HepG2 (cell line): ENCODE data around the gene WDR70. TPM values are rescaled to one million over a fixed set of nuclear protein-coding genes. Genes with fewer than 3 reads are reported as not detected.

ENCODE experiments used
- ATAC-seq: fragments of 200-7000 bp; cut with Tn5 transposase; 3 replicates; pipeline ENCODE4 v1.9.1; 2020; ENCODE audit warnings: mild to moderate bottlenecking, moderate library complexity
- BruUV-seq: library from RNA; stranded (reverse); fragments of 400-500 nt; replicated peaks from 2 replicates; lab custom pipeline; 2021; lab: Mats Ljungman, UMichigan
- CTCF ChIA-PET: fragments of 300-600 bp; formaldehyde crosslinking; extraction: SDS; loops from one replicate; lab custom pipeline; 2021; ENCODE audit warnings: low total read pairs, inconsistent platforms, low intra/inter-chr PET ratio; lab: Yijun Ruan, JAX
- POLR2A ChIA-PET: fragments of 350-600 bp; sonication (Branson Sonifier 250); formaldehyde crosslinking; loops from one replicate; lab custom pipeline; 2020; ENCODE audit warnings: antibody characterized with exemption, inconsistent platforms; lab: Yijun Ruan, JAX
- DNase-seq: peaks from one replicate; pipeline ENCODE4 v3.0.0-alpha.2; 2015; ENCODE audit warnings: low spot score
- FAIRE-seq: peaks from 3 replicates; lab custom pipeline; 2011; peaks lifted over from hg19 to GRCh38; lab: Jason Lieb, UNC
- H2AFZ ChIP-seq: one replicate; pipeline ENCODE4 v1.6.1; 2011; ENCODE audit warnings: low read length, inconsistent platforms
- H3K27ac ChIP-seq: fragments of 300-600 bp; 3 replicates; pipeline ENCODE4 v1.8.0; 2011; ENCODE audit warnings: mixed run types, mild to moderate bottlenecking, mixed read lengths, low read length, inconsistent platforms; ENCODE audit not compliant: insufficient read depth; ENCODE audit errors: extremely low read length
- H3K27me3 ChIP-seq, 2 experiments: fragments of 200-600 bp in 1 of 2; 2 replicates in 1 of 2; 3 replicates in 1 of 2; pipeline versions ENCODE4 v1.6.0 to v1.8.0; 2011; ENCODE audit warnings: low read length in 2 of 2, mild to moderate bottlenecking in 2 of 2, moderate library complexity in 2 of 2, inconsistent platforms in 1 of 2; ENCODE audit not compliant: insufficient read depth in 2 of 2, control insufficient read depth in 1 of 2
- H3K36me3 ChIP-seq, 2 experiments: fragments of 200-600 bp in 1 of 2; replicated peaks in 1 of 2; 2 replicates in 1 of 2; 3 replicates in 1 of 2; pipeline versions ENCODE4 v1.5.1 to v1.8.0; 2011; ENCODE audit warnings: low read length in 2 of 2, inconsistent platforms in 1 of 2; ENCODE audit not compliant: insufficient read depth in 2 of 2, control insufficient read depth in 1 of 2
- H3K4me1 ChIP-seq: 2 replicates; pipeline ENCODE4 v1.5.1; 2012; ENCODE audit warnings: low read length, inconsistent platforms; ENCODE audit not compliant: insufficient read depth
- H3K4me2 ChIP-seq: 2 replicates; pipeline ENCODE4 v1.6.0; 2011; ENCODE audit warnings: low read depth, low read length, inconsistent platforms
- H3K4me3 ChIP-seq, 3 experiments: fragments of 200-600 bp in 1 of 3; sonication (generic), shearing (Covaris generic) in 1 of 3; replicated peaks in 1 of 3; 2 replicates each; pipeline ENCODE4 v1.5.1; 2011 to 2016; ENCODE audit warnings: low read length in 3 of 3, inconsistent platforms in 2 of 3, low read depth in 2 of 3, mild to moderate bottlenecking in 2 of 3, control low read depth in 1 of 3, mixed read lengths in 1 of 3; ENCODE audit not compliant: insufficient read depth in 1 of 3
- H3K79me2 ChIP-seq: one replicate; pipeline ENCODE4 v1.6.1; 2011; ENCODE audit warnings: low read length, inconsistent platforms; ENCODE audit not compliant: insufficient read depth
- H3K9ac ChIP-seq: 2 replicates; pipeline ENCODE4 v1.6.0; 2011; ENCODE audit warnings: mild to moderate bottlenecking, low read depth, low read length, inconsistent platforms; ENCODE audit not compliant: insufficient read depth
- H3K9me3 ChIP-seq: 2 replicates; pipeline ENCODE4 v1.5.1; 2012; ENCODE audit warnings: mild to moderate bottlenecking, low read length
- H4K20me1 ChIP-seq: 2 replicates; pipeline ENCODE4 v1.6.0; 2011; ENCODE audit warnings: inconsistent platforms, mild to moderate bottlenecking, low read length, moderate library complexity; ENCODE audit not compliant: insufficient read depth
- ARID2 ChIP-seq: sonication (generic); formaldehyde crosslinking; IDR thresholded peaks from 2 replicates; pipeline ENCODE4 v1.8.1; 2022; ENCODE audit warnings: mild to moderate bottlenecking, missing genetic modification reagents, borderline replicate concordance
- ATRX ChIP-seq: sonication (generic); formaldehyde crosslinking; IDR thresholded peaks from 2 replicates; pipeline ENCODE4 v1.4.0; 2020; ENCODE audit warnings: missing genetic modification reagents, borderline replicate concordance
- BCL6 ChIP-seq: IDR thresholded peaks from 2 replicates; pipeline ENCODE4 v1.6.1; 2016; ENCODE audit warnings: missing genetic modification reagents, missing compliant biosample characterization
- ELF3 ChIP-seq: IDR thresholded peaks from 2 replicates; pipeline ENCODE4 v1.6.1; 2016; ENCODE audit warnings: missing genetic modification reagents, missing compliant biosample characterization
- GPN1 ChIP-seq: sonication (generic); formaldehyde crosslinking; IDR thresholded peaks from 2 replicates; pipeline ENCODE4 v1.5.1; 2020; ENCODE audit warnings: missing genetic modification reagents, borderline replicate concordance
- HNRNPLL ChIP-seq: fragments of 200-400 bp; formaldehyde crosslinking; IDR thresholded peaks from 2 replicates; pipeline ENCODE4 v1.6.1; 2017; ENCODE audit warnings: mild to moderate bottlenecking, low read depth, low read length; ENCODE audit not compliant: poor library complexity, severe bottlenecking
- POGZ ChIP-seq: sonication (generic); formaldehyde crosslinking; IDR thresholded peaks from 2 replicates; pipeline ENCODE4 v1.4.0; 2020; ENCODE audit warnings: mild to moderate bottlenecking, missing genetic modification reagents
- REL ChIP-seq: sonication (generic); formaldehyde crosslinking; conservative IDR thresholded peaks from 2 replicates; pipeline ENCODE4 v1.8.0; 2022; ENCODE audit warnings: mild to moderate bottlenecking, missing genetic modification reagents, moderate library complexity
- ZNF335 ChIP-seq: sonication (generic); formaldehyde crosslinking; IDR thresholded peaks from 2 replicates; pipeline ENCODE4 v1.4.0; 2020; ENCODE audit warnings: missing genetic modification reagents
- ZNF614 ChIP-seq: IDR thresholded peaks from 2 replicates; pipeline ENCODE4 v1.6.1; 2018; ENCODE audit warnings: missing biosample characterization, missing genetic modification reagents, inconsistent platforms, borderline replicate concordance
- WGBS: methylation state at CpG from one replicate; pipeline ENCODE4 v1.1.6; 2017; ENCODE audit warnings: low lambda C conversion rate; 5-methylcytosine and 5-hydroxymethylcytosine counted together
- in situ Hi-C: cut with HindIII; loops from 2 replicates; pipeline ENCODE4 v1.10.0; 2017; ENCODE audit warnings: low pct_unique_long_range_greater_than_20kb; ENCODE audit not compliant: extremely low pct_ligation_motif_present
- intact Hi-C: fragments of 100-400 bp; cut with micrococcal nuclease; formaldehyde crosslinking; loops from one replicate; pipeline ENCODE4 v1.10.0; 2022; ENCODE audit not compliant: unreplicated experiment
- polyA plus RNA-seq, 8 experiments: library from polyadenylated mRNA; depleted of rRNA in 3 of 8; stranded (reverse) in 7 of 8; unstranded in 1 of 8; fragments of >200 nt; fragmentation: Illumina TruSeq in 4 of 8; extraction: Trizol in 4 of 8; gene quantifications; 2 replicates each; pipeline versions ENCODE4 v1.2.1 to v1.2.3, GENCODE V29; 2011 to 2016; ENCODE audit warnings: low read depth in 4 of 8, missing spikeins in 1 of 8, mixed read lengths in 1 of 8; ENCODE audit not compliant: insufficient read depth in 1 of 8
- total RNA-seq, 5 experiments: library from RNA; depleted of rRNA; stranded (reverse); fragments of >200 nt; fragmentation: Illumina TruSeq; extraction: Trizol; gene quantifications; 2 replicates each; pipeline ENCODE4 v1.2.3, GENCODE V29; 2016; ENCODE audit warnings: low read depth in 1 of 5
- TF ChIP-seq, protein P1 (sequence below): sonication (generic); formaldehyde crosslinking; IDR thresholded peaks from 2 replicates; pipeline ENCODE4 v1.5.1; 2020; ENCODE audit warnings: missing genetic modification reagents, mild to moderate bottlenecking, borderline replicate concordance
- TF ChIP-seq, protein P2 (sequence below): sonication (generic); formaldehyde crosslinking; IDR thresholded peaks from 2 replicates; pipeline ENCODE4 v1.5.0; 2020; ENCODE audit warnings: mild to moderate bottlenecking, missing genetic modification reagents, borderline replicate concordance
- TF ChIP-seq, protein P3 (sequence below): sonication (generic); formaldehyde crosslinking; IDR thresholded peaks from 2 replicates; pipeline ENCODE4 v1.4.0; 2020; ENCODE audit warnings: mild to moderate bottlenecking, missing genetic modification reagents
- TF ChIP-seq, protein P4 (sequence below): sonication (generic); formaldehyde crosslinking; IDR thresholded peaks from 2 replicates; pipeline ENCODE4 v1.5.0; 2020; ENCODE audit warnings: mild to moderate bottlenecking, missing genetic modification reagents, borderline replicate concordance

The WDR70 gene
- total and polyA plus RNA-seq, 2 of the 13 experiments (the other 11 are each of a cell fraction or from before 2014, with no cell fraction given) = 14.6 to 30.6 TPM

DNA sequence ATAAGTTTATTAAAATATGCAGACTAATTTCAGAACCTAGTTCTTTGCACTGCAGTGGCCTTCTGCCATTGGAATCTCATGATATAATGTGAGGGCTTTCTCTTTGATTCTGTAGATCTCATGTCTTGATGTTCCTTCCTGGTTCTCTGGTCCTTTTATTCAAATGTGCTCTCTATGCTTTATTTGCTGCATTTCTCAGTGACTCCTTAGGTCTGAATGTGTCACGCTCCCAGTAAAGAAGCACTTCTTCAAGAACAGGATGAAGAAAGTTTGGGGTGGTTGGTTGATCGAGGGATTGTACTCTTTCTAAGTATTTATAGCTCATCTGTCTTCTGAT is 338.1 kb downstream of the WDR70 start (continued):
- TF ChIP-seq, protein P1, sequence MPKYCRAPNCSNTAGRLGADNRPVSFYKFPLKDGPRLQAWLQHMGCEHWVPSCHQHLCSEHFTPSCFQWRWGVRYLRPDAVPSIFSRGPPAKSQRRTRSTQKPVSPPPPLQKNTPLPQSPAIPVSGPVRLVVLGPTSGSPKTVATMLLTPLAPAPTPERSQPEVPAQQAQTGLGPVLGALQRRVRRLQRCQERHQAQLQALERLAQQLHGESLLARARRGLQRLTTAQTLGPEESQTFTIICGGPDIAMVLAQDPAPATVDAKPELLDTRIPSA (CRISPR knock-in tag) = no peak
- TF ChIP-seq REL (CRISPR knock-in tag) = no peak
- TF ChIP-seq, all 625 proteins: peak for 1

DNA sequence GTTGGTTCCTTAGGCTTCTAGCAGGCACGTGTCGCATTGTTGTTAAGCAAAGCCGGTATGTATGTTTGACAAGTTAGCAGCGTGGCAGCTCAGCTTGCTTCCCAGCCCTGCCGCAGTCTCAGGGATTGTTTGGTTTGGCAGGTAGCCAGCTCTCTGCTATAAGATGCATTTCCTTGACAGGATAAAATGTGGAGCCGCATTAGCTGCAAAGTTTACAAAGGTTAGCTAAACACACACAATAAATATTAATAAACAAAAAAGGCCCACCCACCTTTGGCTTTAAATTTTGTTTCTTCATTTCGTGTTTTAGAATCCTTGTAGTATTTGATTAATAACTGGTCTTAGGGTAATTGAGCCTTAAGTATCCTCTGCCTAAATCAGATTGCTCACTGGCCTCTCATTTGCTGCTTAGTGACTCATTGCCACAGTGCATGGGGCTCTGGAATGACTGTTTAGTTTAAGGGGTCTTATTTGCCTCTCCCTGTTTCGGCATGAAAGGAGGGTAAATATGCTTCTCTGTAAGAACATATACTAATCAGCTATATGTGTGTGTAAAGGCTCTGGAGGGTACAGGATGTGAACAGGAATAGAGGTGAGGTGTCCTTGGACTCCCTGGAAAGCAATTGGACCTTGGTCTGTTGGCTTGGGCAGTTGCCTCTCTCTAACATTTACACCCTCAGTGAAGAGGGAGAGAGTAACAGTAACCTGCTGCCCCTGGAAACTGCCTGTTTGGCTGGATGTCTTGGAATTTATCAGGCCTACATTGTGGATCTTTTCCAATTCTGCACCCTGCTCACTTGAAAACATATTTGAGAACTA is 338.7 kb downstream of the WDR70 start:
- Histone ChIP-seq H3K4me1 (peaks cover 41% of the 10 kb centered on the region), H3K79me2 (no peaks in the 10 kb centered on the region), H3K4me2 (peak overlapping the region; percentile 68), H3K4me3 (peak overlapping the region in 2 of 3 experiments; percentile 14 to 24; a peak in 1 of 6 replicates), H2AFZ (no peak overlapping the region), H4K20me1 (no peaks in the 10 kb centered on the region), H3K36me3 (no peaks in the 10 kb centered on the region), H3K27me3 (no peaks in the 10 kb centered on the region), H3K27ac (peak overlapping the region; percentile 67), H3K9me3 (no peaks in the 10 kb centered on the region), H3K9ac (no peak overlapping the region)
- ChIA-PET POLR2A (no interaction called here), CTCF (no interaction called here)
- ATAC-seq = peak; percentile 98
- in situ Hi-C loops (no loop called here), intact Hi-C loops (loop anchor here (2.0 to 5.0 kb wide), 3 partner anchors 56 to 431 kb away; no protein-coding TSS in a partner anchor)
- 2% methylated on average over 8 of the region's 8 CpGs for WGBS
- FAIRE-seq = peak; percentile 95
- no TSS peak for BruUV-seq
- peak; percentile 95 for DNase-seq
- peak; percentile 83 for TF ChIP-seq ELF3
- TF ChIP-seq, protein P2, sequence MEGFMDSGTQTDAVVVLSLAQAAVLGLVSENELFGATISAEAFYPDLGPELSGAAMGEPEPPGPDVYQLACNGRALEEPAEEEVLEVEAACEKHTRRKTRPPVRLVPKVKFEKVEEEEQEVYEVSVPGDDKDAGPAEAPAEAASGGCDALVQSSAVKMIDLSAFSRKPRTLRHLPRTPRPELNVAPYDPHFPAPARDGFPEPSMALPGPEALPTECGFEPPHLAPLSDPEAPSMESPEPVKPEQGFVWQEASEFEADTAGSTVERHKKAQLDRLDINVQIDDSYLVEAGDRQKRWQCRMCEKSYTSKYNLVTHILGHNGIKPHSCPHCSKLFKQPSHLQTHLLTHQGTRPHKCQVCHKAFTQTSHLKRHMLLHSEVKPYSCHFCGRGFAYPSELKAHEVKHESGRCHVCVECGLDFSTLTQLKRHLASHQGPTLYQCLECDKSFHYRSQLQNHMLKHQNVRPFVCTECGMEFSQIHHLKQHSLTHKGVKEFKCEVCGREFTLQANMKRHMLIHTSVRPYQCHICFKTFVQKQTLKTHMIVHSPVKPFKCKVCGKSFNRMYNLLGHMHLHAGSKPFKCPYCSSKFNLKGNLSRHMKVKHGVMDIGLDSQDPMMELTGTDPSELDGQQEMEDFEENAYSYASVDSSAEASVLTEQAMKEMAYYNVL = peak; percentile 31; the same call in 1 of the 2 replicates
- TF ChIP-seq, protein P3, sequence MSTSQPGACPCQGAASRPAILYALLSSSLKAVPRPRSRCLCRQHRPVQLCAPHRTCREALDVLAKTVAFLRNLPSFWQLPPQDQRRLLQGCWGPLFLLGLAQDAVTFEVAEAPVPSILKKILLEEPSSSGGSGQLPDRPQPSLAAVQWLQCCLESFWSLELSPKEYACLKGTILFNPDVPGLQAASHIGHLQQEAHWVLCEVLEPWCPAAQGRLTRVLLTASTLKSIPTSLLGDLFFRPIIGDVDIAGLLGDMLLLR = peak; percentile 35; the same call in 1 of the 2 replicates
- TF ChIP-seq HNRNPLL = no peak
- no peak for TF ChIP-seq GPN1 (CRISPR knock-in tag)
- TF ChIP-seq, protein P4, sequence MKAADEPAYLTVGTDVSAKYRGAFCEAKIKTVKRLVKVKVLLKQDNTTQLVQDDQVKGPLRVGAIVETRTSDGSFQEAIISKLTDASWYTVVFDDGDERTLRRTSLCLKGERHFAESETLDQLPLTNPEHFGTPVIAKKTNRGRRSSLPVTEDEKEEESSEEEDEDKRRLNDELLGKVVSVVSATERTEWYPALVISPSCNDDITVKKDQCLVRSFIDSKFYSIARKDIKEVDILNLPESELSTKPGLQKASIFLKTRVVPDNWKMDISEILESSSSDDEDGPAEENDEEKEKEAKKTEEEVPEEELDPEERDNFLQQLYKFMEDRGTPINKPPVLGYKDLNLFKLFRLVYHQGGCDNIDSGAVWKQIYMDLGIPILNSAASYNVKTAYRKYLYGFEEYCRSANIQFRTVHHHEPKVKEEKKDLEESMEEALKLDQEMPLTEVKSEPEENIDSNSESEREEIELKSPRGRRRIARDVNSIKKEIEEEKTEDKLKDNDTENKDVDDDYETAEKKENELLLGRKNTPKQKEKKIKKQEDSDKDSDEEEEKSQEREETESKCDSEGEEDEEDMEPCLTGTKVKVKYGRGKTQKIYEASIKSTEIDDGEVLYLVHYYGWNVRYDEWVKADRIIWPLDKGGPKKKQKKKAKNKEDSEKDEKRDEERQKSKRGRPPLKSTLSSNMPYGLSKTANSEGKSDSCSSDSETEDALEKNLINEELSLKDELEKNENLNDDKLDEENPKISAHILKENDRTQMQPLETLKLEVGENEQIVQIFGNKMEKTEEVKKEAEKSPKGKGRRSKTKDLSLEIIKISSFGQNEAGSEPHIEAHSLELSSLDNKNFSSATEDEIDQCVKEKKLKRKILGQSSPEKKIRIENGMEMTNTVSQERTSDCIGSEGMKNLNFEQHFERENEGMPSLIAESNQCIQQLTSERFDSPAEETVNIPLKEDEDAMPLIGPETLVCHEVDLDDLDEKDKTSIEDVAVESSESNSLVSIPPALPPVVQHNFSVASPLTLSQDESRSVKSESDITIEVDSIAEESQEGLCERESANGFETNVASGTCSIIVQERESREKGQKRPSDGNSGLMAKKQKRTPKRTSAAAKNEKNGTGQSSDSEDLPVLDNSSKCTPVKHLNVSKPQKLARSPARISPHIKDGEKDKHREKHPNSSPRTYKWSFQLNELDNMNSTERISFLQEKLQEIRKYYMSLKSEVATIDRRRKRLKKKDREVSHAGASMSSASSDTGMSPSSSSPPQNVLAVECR (CRISPR knock-in tag) = peak; percentile 75
- no peak for TF ChIP-seq ARID2 (CRISPR knock-in tag)
- TF ChIP-seq ZNF614 (CRISPR knock-in tag) = peak; percentile 61; the same call in 1 of the 2 replicates
- TF ChIP-seq BCL6 (CRISPR knock-in tag) = peak; percentile 100
- no peak for TF ChIP-seq ATRX
- TF ChIP-seq POGZ (CRISPR knock-in tag) = peak; percentile 76
- TF ChIP-seq ZNF335 (CRISPR knock-in tag) = peak; percentile 92
